ENCODE data around the gene LRRC37A.
A peak's percentile ranks its signal among the peaks of the same experiment; 100 is the strongest.
"Not testable (repeated sequence)": the region's sequence is repeated elsewhere in the genome, so short reads cannot be mapped to it uniquely, and the experiment has no call there.

The LRRC37A gene

GRCh38 chr17:46266656-46267544 is 28.0 kb upstream of the LRRC37A start:
- DNase-seq (ENCODE audit: low spot score): peak; percentile 95
- in situ Hi-C loops (cut with MboI; ENCODE audit: low sequenced_read_pairs, unreplicated experiment): loop anchor here (25.0 kb wide), 1 partner anchor 680 kb away; no protein-coding TSS in a partner anchor
- no peak for TF ChIP-seq CTCF (IDR thresholded peaks at IDR 0.05; ENCODE audit: borderline replicate concordance, control extremely low read depth, extremely low read depth, insufficient read depth, missing control alignments)

- no peak for DNase-seq (ENCODE audit: low spot score)
- in situ Hi-C loops (cut with MboI; ENCODE audit: low sequenced_read_pairs, unreplicated experiment): loop anchor here (25.0 kb wide), 1 partner anchor 683 kb away; no protein-coding TSS in a partner anchor
- no peak for TF ChIP-seq CTCF (IDR thresholded peaks at IDR 0.05; ENCODE audit: borderline replicate concordance, control extremely low read depth, extremely low read depth, insufficient read depth, missing control alignments)
These were observed 24.9 kb upstream of the LRRC37A start for GRCh38 chr17:46270032-46270431.

- TF ChIP-seq CTCF (IDR thresholded peaks at IDR 0.05; ENCODE audit: borderline replicate concordance, control extremely low read depth, extremely low read depth, insufficient read depth, missing control alignments): no peak
- DNase-seq (ENCODE audit: low spot score): no peak
- in situ Hi-C loops (cut with MboI; ENCODE audit: low sequenced_read_pairs, unreplicated experiment): loop anchor here (25.0 kb wide), 1 partner anchor 686 kb away; no protein-coding TSS in a partner anchor
These were observed 21.2 kb upstream of the LRRC37A start for GRCh38 chr17:46273541-46274236.

- TF ChIP-seq CTCF (IDR thresholded peaks at IDR 0.05; ENCODE audit: borderline replicate concordance, control extremely low read depth, extremely low read depth, insufficient read depth, missing control alignments): no peak
- in situ Hi-C loops (cut with MboI; ENCODE audit: low sequenced_read_pairs, unreplicated experiment): loop anchor here (25.0 kb wide), 1 partner anchor 687 kb away; no protein-coding TSS in a partner anchor
- no peak for DNase-seq (ENCODE audit: low spot score)
These were observed 20.7 kb upstream of the LRRC37A start for GRCh38 chr17:46274238-46274637.

- DNase-seq (ENCODE audit: low spot score); in situ Hi-C loops (cut with MboI; ENCODE audit: low sequenced_read_pairs, unreplicated experiment): not testable (repeated sequence)
These were observed 18.0 kb upstream of the LRRC37A start for GRCh38 chr17:46276728-46277479.

GRCh38 chr17:46281336-46281735 is 13.6 kb upstream of the LRRC37A start:
- in situ Hi-C loops (cut with MboI; ENCODE audit: low sequenced_read_pairs, unreplicated experiment); DNase-seq (ENCODE audit: low spot score): not testable (repeated sequence)

GRCh38 chr17:46282635-46283034 is 12.3 kb upstream of the LRRC37A start:
- DNase-seq (ENCODE audit: low spot score); in situ Hi-C loops (cut with MboI; ENCODE audit: low sequenced_read_pairs, unreplicated experiment): not testable (repeated sequence)

GRCh38 chr17:46284467-46284866 is 10.5 kb upstream of the LRRC37A start:
- DNase-seq (ENCODE audit: low spot score); in situ Hi-C loops (cut with MboI; ENCODE audit: low sequenced_read_pairs, unreplicated experiment): not testable (repeated sequence)

- DNase-seq (ENCODE audit: low spot score); in situ Hi-C loops (cut with MboI; ENCODE audit: low sequenced_read_pairs, unreplicated experiment): not testable (repeated sequence)
These were observed 9.4 kb upstream of the LRRC37A start for GRCh38 chr17:46285500-46285899.

Measured in GM13976 (cell line).